ENCODE measurements around the gene CD1E. TPM values are rescaled to one million over a fixed set of nuclear protein-coding genes. Genes with fewer than 3 reads are reported as not detected.

The CD1E gene
- total RNA-seq, 1 experiment from 2014 or later: not detected

- no peaks in the 10 kb centered on the region for H3K4me1 Mint-ChIP-seq
- POLR2A ChIA-PET: no interaction called here
- DNase-seq (ENCODE audit: low spot score): no peak
- CTCF ChIA-PET: no interaction called here
- H3K36me3 Mint-ChIP-seq: no peaks in the 10 kb centered on the region
- TF ChIP-seq TEAD1 (CRISPR knock-in tag; IDR thresholded peaks at IDR 0.05) (no peak), TEAD4 (CRISPR knock-in tag; IDR thresholded peaks at IDR 0.05) (no peak), ESRRA (CRISPR knock-in tag; IDR thresholded peaks at IDR 0.05; ENCODE audit: borderline replicate concordance) (no peak), MAX (CRISPR knock-in tag; IDR thresholded peaks at IDR 0.05) (no peak), AFF4 (CRISPR knock-in tag; IDR thresholded peaks at IDR 0.05; ENCODE audit: borderline replicate concordance) (no peak), ARID4B (CRISPR knock-in tag; IDR thresholded peaks at IDR 0.05; ENCODE audit: borderline replicate concordance) (no peak), CBFB (CRISPR knock-in tag; IDR thresholded peaks at IDR 0.05; ENCODE audit: low read depth) (no peak), PRRX2 (CRISPR knock-in tag; IDR thresholded peaks at IDR 0.05) (no peak), NFE2L1 (CRISPR knock-in tag; IDR thresholded peaks at IDR 0.05) (no peak), FOXJ3 (CRISPR knock-in tag; IDR thresholded peaks at IDR 0.05; ENCODE audit: borderline replicate concordance) (no peak), RELA (CRISPR knock-in tag; IDR thresholded peaks at IDR 0.05; ENCODE audit: borderline replicate concordance) (no peak), ZNF138 (CRISPR knock-in tag; conservative IDR thresholded peaks at IDR 0.05) (no peak)
- no peak overlapping the region for H3K4me3 Mint-ChIP-seq
- peaks cover 16% of the 10 kb centered on the region for H3K9me3 Mint-ChIP-seq
- H3K27ac Mint-ChIP-seq: no peak overlapping the region
- no peak for ATAC-seq
- no peaks in the 10 kb centered on the region for H3K27me3 Mint-ChIP-seq (ENCODE audit: low read depth)
Measured at GRCh38 chr1:158366783-158367182, 13.1 kb downstream of the CD1E start.

- H3K9me3 Mint-ChIP-seq: peaks cover 21% of the 10 kb centered on the region
- DNase-seq (ENCODE audit: low spot score): no peak
- ATAC-seq: no peak
- POLR2A ChIA-PET: no interaction called here
- H3K4me3 Mint-ChIP-seq: no peak overlapping the region
- CTCF ChIA-PET: no interaction called here
- no peaks in the 10 kb centered on the region for H3K4me1 Mint-ChIP-seq
- H3K36me3 Mint-ChIP-seq: 0 out of 2 replicates have a peak, but pooled peaks cover 5% of the 10 kb centered on the region
- H3K27me3 Mint-ChIP-seq (ENCODE audit: low read depth): no peaks in the 10 kb centered on the region
- no peak overlapping the region for H3K27ac Mint-ChIP-seq
- TF ChIP-seq AR (CRISPR knock-in tag; IDR thresholded peaks at IDR 0.05) (no peak), ELF4 (CRISPR knock-in tag; IDR thresholded peaks at IDR 0.05; ENCODE audit: low read depth) (no peak), CREM (CRISPR knock-in tag; IDR thresholded peaks at IDR 0.05) (no peak), ZNF138 (CRISPR knock-in tag; conservative IDR thresholded peaks at IDR 0.05) (no peak), GTF2I (CRISPR knock-in tag; conservative IDR thresholded peaks at IDR 0.05) (no peak), PREB (CRISPR knock-in tag; IDR thresholded peaks at IDR 0.05; ENCODE audit: borderline replicate concordance) (no peak), CREB1 (CRISPR knock-in tag; IDR thresholded peaks at IDR 0.05) (no peak), E2F5 (CRISPR knock-in tag; IDR thresholded peaks at IDR 0.05) (no peak), ERG (CRISPR knock-in tag; IDR thresholded peaks at IDR 0.05) (no peak)
Measured at GRCh38 chr1:158371188-158371953, 17.7 kb downstream of the CD1E start.
